GM18861 (cell line): Measurements from ENCODE around the gene PCLO.
A peak's percentile ranks its signal among the peaks of the same experiment; 100 is the strongest.

Source experiments
- ATAC-seq: cut with Tn5 transposase; IDR thresholded peaks from one replicate; pipeline ENCODE4 v1.9.1; 2021; ENCODE audit not compliant: unreplicated experiment

The PCLO gene

GRCh38 chr7:83162402-83163256 lies at the start of gene PCLO:
Gene PCLO (minus strand): TSS chr7:83162884. CDS start chr7:83162592, 292 bp downstream.
- ATAC-seq = peak; percentile 77

GRCh38 chr7:83211685-83212084 lies 49.0 kb upstream of the PCLO start:
- ATAC-seq = no peak

GRCh38 chr7:83210479-83210878 lies 47.8 kb upstream of the PCLO start:
- ATAC-seq = no peak

- no peak for ATAC-seq
Measured at GRCh38 chr7:83204715-83205114, 42.0 kb upstream of the PCLO start.

- ATAC-seq = no peak
Measured at GRCh38 chr7:83201355-83201754, 38.7 kb upstream of the PCLO start.

GRCh38 chr7:83190659-83191389 lies 28.1 kb upstream of the PCLO start:
- ATAC-seq = no peak

- no peak for ATAC-seq
Measured at GRCh38 chr7:83178796-83179195, 16.1 kb upstream of the PCLO start.

- no peak for ATAC-seq
Measured at GRCh38 chr7:83178066-83178465, 15.4 kb upstream of the PCLO start.

GRCh38 chr7:83173664-83174063 lies 11.0 kb upstream of the PCLO start:
- no peak for ATAC-seq

GRCh38 chr7:83166781-83167180 lies 4.1 kb upstream of the PCLO start:
- no peak for ATAC-seq

GRCh38 chr7:83161899-83162401 lies 734 bp downstream of the PCLO start:
- ATAC-seq = no peak

GRCh38 chr7:83161186-83161585 lies 1.5 kb downstream of the PCLO start:
- no peak for ATAC-seq

- no peak for ATAC-seq
Measured at GRCh38 chr7:83159731-83160130, 3.0 kb downstream of the PCLO start.

GRCh38 chr7:83156006-83156405 lies 6.7 kb downstream of the PCLO start:
- no peak for ATAC-seq

GRCh38 chr7:83155407-83155806 lies 7.3 kb downstream of the PCLO start:
- ATAC-seq = no peak

- no peak for ATAC-seq
Measured at GRCh38 chr7:83153419-83153818, 9.3 kb downstream of the PCLO start.

GRCh38 chr7:83150310-83150709 lies 12.4 kb downstream of the PCLO start:
- ATAC-seq = no peak

GRCh38 chr7:83149466-83149865 lies 13.2 kb downstream of the PCLO start:
- ATAC-seq = no peak

- no peak for ATAC-seq
Measured at GRCh38 chr7:83148776-83149175, 13.9 kb downstream of the PCLO start.

- no peak for ATAC-seq
Measured at GRCh38 chr7:83143107-83143506, 19.6 kb downstream of the PCLO start.

GRCh38 chr7:83142365-83142764 lies 20.3 kb downstream of the PCLO start:
- no peak for ATAC-seq

GRCh38 chr7:83141927-83142326 lies 20.8 kb downstream of the PCLO start:
- ATAC-seq = no peak
